HFFc6 (cell line): ENCODE results near the gene TTLL5. TPM values are rescaled to one million over a fixed set of nuclear protein-coding genes. Genes with fewer than 3 reads are reported as not detected.

Experiments
- DNase-seq: peaks from one replicate; pipeline ENCODE4 v3.0.0-alpha.2; 2018
- H3K27ac Mint-ChIP-seq: 2 replicates; pipeline ENCODE4 v1.8.0; 2020; ENCODE audit warnings: mild to moderate bottlenecking, mixed read lengths
- H3K27me3 Mint-ChIP-seq: 2 replicates; pipeline ENCODE4 v1.8.0; 2021; ENCODE audit warnings: mild to moderate bottlenecking, moderate library complexity, mixed read lengths; ENCODE audit not compliant: insufficient read depth
- H3K36me3 Mint-ChIP-seq: 2 replicates; pipeline ENCODE4 v1.8.0; 2021; ENCODE audit warnings: low read depth, mixed read lengths
- H3K4me1 Mint-ChIP-seq: 2 replicates; pipeline ENCODE4 v1.8.0; 2020; ENCODE audit warnings: low read depth, mixed read lengths
- H3K4me3 Mint-ChIP-seq: 2 replicates; pipeline ENCODE4 v1.8.0; 2020; ENCODE audit warnings: mild to moderate bottlenecking, moderate library complexity, mixed read lengths
- H3K9me3 Mint-ChIP-seq: 2 replicates; pipeline ENCODE4 v1.8.0; 2020; ENCODE audit warnings: mild to moderate bottlenecking, mixed read lengths
- total RNA-seq, 6 experiments: library from RNA; stranded (reverse); fragmentation: NEBNext Ultra II Directional; extraction: Animal tissue kit (Norgen Biotek cat#: 25700); gene quantifications; 2 replicates in 1 of 6; 3 replicates in 5 of 6; pipeline ENCODE4 v1.2.3, GENCODE V29; 2021
- TF ChIP-seq, protein P1 (sequence below): fragments of 200-600 bp; sonication (generic); IDR thresholded peaks from 2 replicates; pipeline ENCODE4 v1.5.0; 2021; ENCODE audit warnings: antibody characterized with exemption, mild to moderate bottlenecking

TTLL5 gene
- total RNA-seq, 6 experiments from 2014 or later = 22.0 to 28.9 (median 25.0) TPM

DNA sequence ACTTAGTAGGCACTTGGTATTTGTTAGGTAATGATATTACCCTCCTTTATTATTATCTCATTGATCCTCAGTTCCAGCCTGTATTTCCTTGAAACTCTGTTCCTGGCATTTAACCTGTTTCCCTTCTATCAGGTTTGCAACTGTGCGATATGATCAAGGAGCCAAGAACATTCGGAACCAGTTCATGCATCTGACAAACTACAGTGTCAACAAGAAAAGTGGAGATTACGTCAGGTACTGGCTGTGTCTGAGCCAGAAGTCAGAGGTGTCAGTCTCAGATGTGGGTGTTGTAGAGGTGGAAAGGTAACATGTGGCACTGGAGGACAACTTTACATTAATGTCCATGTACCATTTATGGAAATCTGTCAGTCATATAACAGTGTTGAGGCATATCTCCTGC is 56.7 kb downstream of the TTLL5 start:
- Mint-ChIP-seq H3K4me3 (no peak overlapping the region), H3K36me3 (peaks cover 38% of the 10 kb centered on the region), H3K4me1 (peaks cover 30% of the 10 kb centered on the region), H3K27ac (no peak overlapping the region), H3K9me3 (no peaks in the 10 kb centered on the region), H3K27me3 (peaks cover 2% of the 10 kb centered on the region; the same call in 1 of the 2 replicates)
- no peak for DNase-seq
- TF ChIP-seq, protein P1, sequence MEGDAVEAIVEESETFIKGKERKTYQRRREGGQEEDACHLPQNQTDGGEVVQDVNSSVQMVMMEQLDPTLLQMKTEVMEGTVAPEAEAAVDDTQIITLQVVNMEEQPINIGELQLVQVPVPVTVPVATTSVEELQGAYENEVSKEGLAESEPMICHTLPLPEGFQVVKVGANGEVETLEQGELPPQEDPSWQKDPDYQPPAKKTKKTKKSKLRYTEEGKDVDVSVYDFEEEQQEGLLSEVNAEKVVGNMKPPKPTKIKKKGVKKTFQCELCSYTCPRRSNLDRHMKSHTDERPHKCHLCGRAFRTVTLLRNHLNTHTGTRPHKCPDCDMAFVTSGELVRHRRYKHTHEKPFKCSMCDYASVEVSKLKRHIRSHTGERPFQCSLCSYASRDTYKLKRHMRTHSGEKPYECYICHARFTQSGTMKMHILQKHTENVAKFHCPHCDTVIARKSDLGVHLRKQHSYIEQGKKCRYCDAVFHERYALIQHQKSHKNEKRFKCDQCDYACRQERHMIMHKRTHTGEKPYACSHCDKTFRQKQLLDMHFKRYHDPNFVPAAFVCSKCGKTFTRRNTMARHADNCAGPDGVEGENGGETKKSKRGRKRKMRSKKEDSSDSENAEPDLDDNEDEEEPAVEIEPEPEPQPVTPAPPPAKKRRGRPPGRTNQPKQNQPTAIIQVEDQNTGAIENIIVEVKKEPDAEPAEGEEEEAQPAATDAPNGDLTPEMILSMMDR = no peak

GRCh38 chr14:75718199-75718598 is 57.2 kb downstream of the TTLL5 start:
- DNase-seq = no peak
- TF ChIP-seq, protein P1 = no peak
- no peak overlapping the region for H3K27ac Mint-ChIP-seq
- peaks cover 38% of the 10 kb centered on the region for H3K36me3 Mint-ChIP-seq
- H3K27me3 Mint-ChIP-seq = peaks cover 2% of the 10 kb centered on the region; the same call in 1 of the 2 replicates
- H3K4me1 Mint-ChIP-seq = peaks cover 30% of the 10 kb centered on the region
- H3K4me3 Mint-ChIP-seq = no peak overlapping the region
- H3K9me3 Mint-ChIP-seq = no peaks in the 10 kb centered on the region

GRCh38 chr14:75720116-75720515 is 59.1 kb downstream of the TTLL5 start:
- H3K27ac Mint-ChIP-seq = no peak overlapping the region
- H3K4me1 Mint-ChIP-seq = peaks cover 28% of the 10 kb centered on the region
- peaks cover 38% of the 10 kb centered on the region for H3K36me3 Mint-ChIP-seq
- TF ChIP-seq, protein P1 = no peak
- H3K9me3 Mint-ChIP-seq = no peaks in the 10 kb centered on the region
- no peak overlapping the region for H3K4me3 Mint-ChIP-seq
- peaks cover 2% of the 10 kb centered on the region; the same call in 1 of the 2 replicates for H3K27me3 Mint-ChIP-seq
- DNase-seq = no peak

GRCh38 chr14:75720842-75721498 is 59.9 kb downstream of the TTLL5 start:
- Mint-ChIP-seq H3K4me1 (peaks cover 19% of the 10 kb centered on the region), H3K27me3 (peaks cover 2% of the 10 kb centered on the region; the same call in 1 of the 2 replicates), H3K36me3 (peaks cover 41% of the 10 kb centered on the region), H3K27ac (no peak overlapping the region), H3K9me3 (no peaks in the 10 kb centered on the region), H3K4me3 (no peak overlapping the region; the same call in 1 of the 2 replicates)
- peak; percentile 38 for DNase-seq
- TF ChIP-seq, protein P1 = no peak

DNA sequence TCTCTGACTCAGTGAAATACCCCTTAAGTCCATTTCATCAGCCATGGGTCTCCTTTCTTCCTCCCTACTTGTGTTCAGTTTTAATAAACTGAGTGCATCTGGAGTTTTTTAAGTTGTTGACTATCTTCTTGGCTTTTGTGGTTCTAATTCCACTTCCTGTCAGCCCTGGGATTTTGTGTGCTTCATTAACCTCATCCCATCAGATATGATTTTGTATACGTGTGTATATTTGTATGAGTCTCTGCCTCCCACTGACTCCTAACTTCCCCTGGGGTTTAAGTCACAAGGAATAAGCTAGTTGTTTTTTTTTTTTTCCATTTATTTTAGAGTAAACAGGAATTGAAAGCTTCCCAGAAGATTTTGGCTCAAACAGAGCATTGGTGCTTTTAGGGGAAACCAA is 62.7 kb downstream of the TTLL5 start:
- Mint-ChIP-seq H3K27ac (no peak overlapping the region), H3K4me1 (peaks cover 7% of the 10 kb centered on the region; the same call in 1 of the 2 replicates), H3K27me3 (peaks cover 2% of the 10 kb centered on the region; the same call in 1 of the 2 replicates), H3K36me3 (peaks cover 46% of the 10 kb centered on the region), H3K4me3 (no peak overlapping the region), H3K9me3 (no peaks in the 10 kb centered on the region)
- TF ChIP-seq, protein P1 = no peak
- no peak for DNase-seq
